Stimulated activated CD8-positive, alpha-beta memory T cell treated with anti-CD3 and anti-CD28 coated beads, Interleukin-4, amount 100 ng/mL, for 48 hours (primary cell): ENCODE data around the gene BPTF.
"Not testable (repeated sequence)": the region's sequence is repeated elsewhere in the genome, so short reads cannot be mapped to it uniquely, and the experiment has no call there.

Experiments used
- DNase-seq: peaks from one replicate; pipeline ENCODE4 v3.0.0-alpha.2; 2020

The BPTF gene

GRCh38 chr17:67884741-67885140, 59.4 kb downstream of the BPTF start:
- DNase-seq = no peak

GRCh38 chr17:67891481-67892119, 66.3 kb downstream of the BPTF start:
- DNase-seq = no peak

DNA sequence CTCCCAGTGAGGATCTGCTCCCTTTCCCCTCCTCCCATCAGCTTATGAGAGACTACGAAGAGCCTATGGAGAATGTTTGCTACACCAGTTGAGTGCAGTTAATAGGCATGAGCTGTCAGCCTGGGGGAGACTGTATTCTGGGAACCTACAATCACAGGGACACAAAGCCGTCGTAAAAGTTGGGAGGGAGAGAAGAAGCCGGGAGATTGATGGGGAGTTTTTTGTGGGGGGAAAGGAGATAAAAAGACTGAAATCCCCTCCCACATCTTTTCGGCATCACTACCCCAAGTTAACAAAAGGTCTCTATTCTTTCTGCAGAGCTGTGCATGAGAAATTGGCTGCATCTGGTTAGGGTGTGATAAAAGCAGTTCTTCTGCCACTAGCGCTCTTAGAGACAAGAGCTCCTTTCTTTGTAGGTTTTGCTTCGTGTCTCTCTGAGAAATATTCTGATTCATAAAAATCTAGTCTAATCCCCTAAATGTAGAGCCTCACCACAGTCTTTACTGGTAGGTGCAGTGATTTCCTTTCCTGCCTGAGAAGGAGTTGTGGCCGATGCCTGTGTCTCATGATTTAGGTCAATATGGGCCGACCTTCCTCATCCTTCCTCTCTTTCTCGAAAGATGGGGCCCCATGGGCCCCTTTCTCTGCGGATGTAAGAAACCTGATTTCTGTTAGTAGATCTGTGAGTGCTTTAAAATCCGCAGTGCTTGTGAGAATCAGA, 77.4 kb downstream of the BPTF start:
- DNase-seq = no peak

DNA sequence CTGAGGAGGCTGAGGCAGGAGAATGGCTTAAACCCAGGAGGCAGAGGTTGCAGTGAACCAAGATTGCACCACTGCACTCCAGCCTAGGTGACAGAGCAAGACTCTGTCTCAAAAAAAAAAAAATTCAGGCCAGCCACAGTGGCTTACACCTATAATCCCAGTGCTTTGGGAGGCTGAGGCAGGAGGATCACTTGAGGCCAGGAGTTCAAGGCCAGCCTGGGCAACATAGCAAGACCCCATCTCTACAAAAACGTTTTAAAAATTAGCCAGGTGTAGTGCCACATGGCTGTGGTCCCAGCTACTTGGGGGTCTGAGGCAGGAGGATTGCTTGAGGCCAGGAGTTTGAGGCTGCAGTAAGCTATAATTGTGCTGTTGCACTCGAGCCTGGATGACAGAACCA, 80.0 kb downstream of the BPTF start:
- DNase-seq = not testable (repeated sequence)

- not testable (repeated sequence) for DNase-seq
These were observed 85.0 kb downstream of the BPTF start for GRCh38 chr17:67910117-67910803.

GRCh38 chr17:67911059-67911782, 85.9 kb downstream of the BPTF start:
- DNase-seq = no peak

GRCh38 chr17:67912088-67912487, 86.8 kb downstream of the BPTF start:
- DNase-seq = no peak

DNA sequence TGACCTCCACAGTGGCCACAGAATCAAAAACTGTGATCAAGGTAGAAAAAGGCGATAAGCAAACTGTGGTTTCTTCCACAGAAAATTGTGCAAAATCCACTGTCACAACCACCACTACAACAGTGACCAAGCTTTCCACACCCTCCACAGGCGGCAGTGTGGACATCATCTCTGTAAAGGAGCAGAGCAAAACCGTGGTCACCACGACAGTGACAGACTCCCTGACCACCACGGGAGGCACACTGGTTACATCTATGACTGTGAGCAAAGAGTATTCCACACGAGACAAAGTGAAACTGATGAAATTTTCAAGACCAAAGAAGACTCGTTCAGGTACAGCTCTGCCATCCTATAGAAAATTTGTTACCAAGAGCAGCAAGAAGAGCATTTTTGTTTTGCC, 87.4 kb downstream of the BPTF start:
- DNase-seq = no peak

DNA sequence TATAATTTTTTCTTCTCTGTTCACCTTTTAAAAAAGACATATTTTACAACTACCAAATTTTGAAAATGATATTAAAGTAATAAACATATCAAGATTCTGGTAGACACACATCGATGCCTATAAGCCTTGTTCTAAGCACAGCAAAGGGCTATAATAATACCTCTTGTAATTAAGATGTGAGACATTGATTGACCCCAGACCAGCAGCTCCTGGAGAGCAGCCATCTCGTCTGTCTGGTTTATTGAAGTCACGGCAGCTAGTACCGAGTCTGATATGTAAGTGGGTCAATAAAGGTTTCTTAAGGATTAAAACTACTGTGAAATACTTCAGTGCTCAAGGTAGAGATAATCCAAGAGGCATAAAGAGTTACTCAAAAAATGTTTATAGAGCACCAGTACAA, 94.9 kb downstream of the BPTF start:
- DNase-seq = no peak

GRCh38 chr17:67922503-67922902, 97.2 kb downstream of the BPTF start:
- no peak for DNase-seq

GRCh38 chr17:67928842-67929241, 103.5 kb downstream of the BPTF start:
- DNase-seq = not testable (repeated sequence)

DNA sequence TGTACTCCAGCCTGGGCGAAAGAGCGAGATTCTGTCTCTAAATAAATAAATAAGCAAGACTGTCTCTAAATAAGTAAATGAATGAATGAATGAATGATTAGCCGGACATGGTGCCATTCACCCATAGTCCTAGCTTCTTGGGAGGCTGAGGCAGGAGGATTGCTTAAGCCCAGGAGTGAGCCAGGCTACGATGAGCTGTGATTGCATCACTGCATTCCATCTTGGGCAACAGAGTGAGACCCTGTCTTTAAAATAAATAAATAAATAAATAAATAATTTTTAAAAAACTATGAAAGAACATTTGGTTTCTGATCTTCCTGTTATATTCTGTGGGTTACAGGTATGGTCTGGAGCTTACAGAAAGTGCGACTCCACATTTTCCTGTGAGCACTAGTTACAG, 105.9 kb downstream of the BPTF start:
- DNase-seq = no peak

DNA sequence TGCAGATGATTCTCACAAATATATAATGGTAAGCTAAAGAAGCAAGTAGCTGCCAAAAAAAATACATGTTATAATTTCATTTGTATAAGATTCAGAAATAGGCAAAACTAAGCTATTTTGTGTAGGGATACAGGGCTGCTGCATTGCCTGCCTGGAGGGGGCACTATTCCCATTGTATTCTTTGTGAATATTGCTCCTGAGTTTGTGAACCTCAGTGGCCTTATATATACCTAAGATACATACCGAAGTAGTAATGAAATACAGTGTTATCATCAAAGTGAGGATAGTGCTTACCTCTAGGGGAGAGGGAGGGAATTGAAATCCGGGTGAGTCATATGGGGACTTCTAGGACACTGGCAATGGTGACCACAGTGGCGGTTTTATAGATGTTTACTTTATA, 117.5 kb downstream of the BPTF start:
- DNase-seq = no peak

DNA sequence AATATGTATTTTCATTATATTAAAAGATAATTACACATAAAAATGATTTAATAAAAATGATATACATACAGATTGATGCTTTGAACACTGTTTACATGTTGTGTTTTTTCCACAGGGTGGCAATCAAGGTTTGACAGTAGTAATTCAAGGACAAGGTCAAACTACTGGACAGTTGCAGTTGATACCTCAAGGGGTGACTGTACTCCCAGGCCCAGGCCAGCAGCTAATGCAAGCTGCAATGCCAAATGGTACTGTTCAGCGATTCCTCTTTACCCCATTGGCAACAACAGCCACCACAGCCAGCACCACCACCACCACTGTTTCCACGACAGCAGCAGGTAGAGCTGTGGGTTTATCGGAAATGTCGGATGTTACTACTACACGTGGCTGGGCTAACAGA, 118.7 kb downstream of the BPTF start:
- no peak for DNase-seq

GRCh38 chr17:67946513-67946912, 121.2 kb downstream of the BPTF start:
- DNase-seq = no peak

GRCh38 chr17:67947325-67947813, 122.1 kb downstream of the BPTF start:
- no peak for DNase-seq

GRCh38 chr17:67950945-67951344, 125.6 kb downstream of the BPTF start:
- DNase-seq = no peak

DNA sequence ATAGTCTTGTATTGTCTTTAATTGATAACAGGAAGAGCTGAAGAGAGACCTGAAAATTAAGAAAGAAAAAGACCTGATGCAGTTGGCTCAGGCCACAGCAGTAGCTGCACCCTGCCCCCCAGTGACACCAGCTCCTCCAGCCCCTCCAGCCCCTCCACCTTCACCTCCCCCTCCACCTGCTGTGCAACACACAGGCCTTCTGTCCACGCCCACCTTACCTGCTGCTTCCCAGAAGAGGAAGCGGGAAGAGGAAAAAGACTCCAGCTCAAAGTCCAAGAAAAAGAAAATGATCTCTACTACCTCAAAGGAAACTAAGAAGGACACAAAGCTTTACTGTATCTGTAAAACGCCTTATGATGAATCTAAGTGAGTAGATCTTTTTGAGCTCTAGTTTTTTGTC, 134.2 kb downstream of the BPTF start:
- DNase-seq = no peak

DNA sequence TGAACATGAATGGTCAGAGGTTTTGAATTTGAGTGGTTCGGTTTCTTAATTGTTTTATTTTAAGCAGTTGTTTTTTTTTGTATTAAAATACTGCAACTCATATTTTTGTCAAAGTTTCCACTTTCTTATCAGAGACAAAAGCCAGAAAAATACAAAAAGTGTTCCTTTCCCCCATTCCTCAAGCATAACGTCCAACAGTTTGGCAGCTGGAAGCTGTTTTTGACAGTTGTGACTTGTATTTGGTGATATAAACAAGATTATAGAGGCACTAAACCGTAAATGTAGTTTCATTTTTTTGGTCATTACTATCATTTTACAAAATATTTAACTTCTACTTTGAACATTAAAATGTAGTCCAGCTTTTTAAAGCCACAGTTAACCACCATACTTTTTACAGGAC, 135.0 kb downstream of the BPTF start:
- not testable (repeated sequence) for DNase-seq

DNA sequence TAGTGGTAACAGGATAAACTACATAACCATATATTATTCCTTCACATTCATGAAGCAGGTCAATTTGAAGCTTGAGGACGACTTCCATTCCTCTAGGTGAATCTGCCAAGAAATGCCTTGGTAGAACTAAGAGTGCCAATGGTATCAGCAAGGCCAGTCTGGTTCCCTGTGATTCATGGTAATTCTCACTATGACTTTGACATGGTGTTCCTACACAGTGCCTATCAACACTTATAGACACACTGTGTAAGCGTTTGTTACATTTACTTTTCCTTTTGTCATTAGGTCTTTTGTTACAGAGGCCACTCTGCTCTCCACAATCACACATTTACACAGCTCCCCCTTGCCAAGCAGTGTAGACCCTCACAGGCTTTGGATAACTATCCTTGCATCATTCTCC, 136.9 kb downstream of the BPTF start:
- DNase-seq = not testable (repeated sequence)

DNA sequence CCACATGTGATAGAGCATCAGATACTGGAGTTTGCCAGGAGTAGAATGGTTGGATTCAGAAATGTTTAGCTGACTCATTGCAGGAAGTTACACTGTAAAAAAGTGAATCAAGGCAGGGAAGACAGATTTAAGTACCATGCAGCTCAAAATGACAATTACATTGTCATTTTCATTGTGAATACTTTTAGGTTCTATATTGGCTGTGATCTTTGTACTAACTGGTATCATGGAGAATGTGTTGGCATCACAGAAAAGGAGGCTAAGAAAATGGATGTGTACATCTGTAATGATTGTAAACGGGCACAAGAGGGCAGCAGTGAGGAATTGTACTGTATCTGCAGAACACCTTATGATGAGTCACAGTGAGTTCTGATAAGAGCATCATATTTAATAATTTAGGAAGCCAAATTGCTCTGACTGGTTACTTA, 137.9 kb downstream of the BPTF start:
- DNase-seq = peak; percentile 81

GRCh38 chr17:67970783-67971182, 145.5 kb downstream of the BPTF start:
- no peak for DNase-seq

DNA sequence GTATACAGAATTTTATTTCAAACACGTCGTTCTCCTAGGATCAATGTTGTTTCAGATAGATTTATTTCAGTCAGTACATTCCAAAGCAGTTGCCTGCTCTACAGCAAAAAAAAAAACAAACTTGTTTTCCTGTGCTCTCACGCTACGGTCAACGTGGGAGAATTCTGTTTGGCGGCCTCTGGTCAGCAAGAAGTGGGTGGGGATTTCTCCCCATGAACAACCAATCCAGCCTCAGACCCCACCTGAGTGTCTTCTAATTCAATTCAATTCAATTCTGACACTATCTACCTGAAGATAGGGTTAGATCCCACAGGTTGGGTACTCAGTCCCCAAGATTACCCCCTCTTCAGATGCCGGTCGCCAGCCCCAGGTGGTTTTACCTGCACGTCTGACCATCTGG, 148.9 kb downstream of the BPTF start:
- DNase-seq = no peak
